Panc1 (cell line): ENCODE measurements around the gene OCEL1. TPM values are rescaled to one million over a fixed set of nuclear protein-coding genes. Genes with fewer than 3 reads are reported as not detected.

Experiments
- ATAC-seq: fragments of 200-7000 bp; cut with Tn5 transposase; 2 replicates; pipeline ENCODE4 v1.9.1; 2020; ENCODE audit warnings: mild to moderate bottlenecking, moderate library complexity
- BruUV-seq: library from RNA; stranded (reverse); fragments of 400-500 nt; replicated peaks from 2 replicates; lab custom pipeline; 2021; lab: Mats Ljungman, UMichigan
- CTCF ChIA-PET: fragments of 300-600 bp; sonication (Branson Sonifier 250); formaldehyde crosslinking; loops from one replicate; lab custom pipeline; 2022; ENCODE audit warnings: antibody characterized with exemption; lab: Charles Lee
- POLR2A ChIA-PET: fragments of 300-600 bp; sonication (Branson Sonifier 250); formaldehyde crosslinking; loops from one replicate; lab custom pipeline; 2022; ENCODE audit warnings: antibody characterized with exemption; lab: Charles Lee
- DNase-seq: peaks from one replicate; pipeline ENCODE4 v3.0.0-alpha.2; 2010; ENCODE audit warnings: low read depth, low spot score
- H3K27ac ChIP-seq: 2 replicates; pipeline ENCODE4 v1.5.1; 2011; ENCODE audit warnings: mild to moderate bottlenecking, low read length, inconsistent platforms
- H3K27me3 ChIP-seq: fragments of 200-500 bp; sonication (Bioruptor generic); 2 replicates; pipeline ENCODE4 v1.6.0; 2014; ENCODE audit warnings: low read length, inconsistent platforms; ENCODE audit not compliant: control insufficient read depth, insufficient read depth
- H3K36me3 ChIP-seq: fragments of 200-500 bp; sonication (Bioruptor generic); 2 replicates; pipeline ENCODE4 v1.5.1; 2014; ENCODE audit warnings: inconsistent platforms, mild to moderate bottlenecking, low read length, moderate library complexity; ENCODE audit not compliant: control insufficient read depth, insufficient read depth
- H3K4me1 ChIP-seq: 2 replicates; pipeline ENCODE4 v1.5.1; 2011; ENCODE audit warnings: inconsistent platforms, mild to moderate bottlenecking, low read length, moderate library complexity; ENCODE audit not compliant: control insufficient read depth, insufficient read depth
- H3K4me3 ChIP-seq, 2 experiments: 2 replicates each; pipeline ENCODE4 v1.5.1; 2011 to 2012; ENCODE audit warnings: low read depth in 2 of 2, low read length in 2 of 2, mild to moderate bottlenecking in 2 of 2, inconsistent platforms in 1 of 2, moderate library complexity in 1 of 2
- H3K9me3 ChIP-seq: fragments of 200-500 bp; sonication (Bioruptor generic); 2 replicates; pipeline ENCODE4 v1.5.1; 2014; ENCODE audit warnings: low read depth, mild to moderate bottlenecking, inconsistent platforms, low read length, moderate library complexity; ENCODE audit not compliant: control insufficient read depth, insufficient read depth
- POLR2AphosphoS5 ChIP-seq: IDR thresholded peaks from 2 replicates; pipeline ENCODE4 v1.6.1; 2012; ENCODE audit warnings: mild to moderate bottlenecking, low read depth, low read length, moderate library complexity
- SIN3A ChIP-seq: IDR thresholded peaks from 2 replicates; pipeline ENCODE4 v1.6.1; 2012; ENCODE audit warnings: low read depth, mild to moderate bottlenecking, low read length, moderate library complexity, borderline replicate concordance; ENCODE audit not compliant: insufficient read depth
- TCF7L2 ChIP-seq: IDR thresholded peaks from 2 replicates; pipeline ENCODE4 v1.6.1; 2011; ENCODE audit warnings: mild to moderate bottlenecking, low read depth, low read length, inconsistent platforms
- in situ Hi-C: cut with HindIII; loops from 2 replicates; pipeline ENCODE4 v1.10.0; 2016; ENCODE audit warnings: low sequenced_read_pairs, low pct_unique_long_range_greater_than_20kb
- intact Hi-C: fragments of 100-400 bp; cut with micrococcal nuclease; formaldehyde crosslinking; loops from one replicate; pipeline ENCODE4 v1.10.0; 2022; ENCODE audit not compliant: unreplicated experiment
- total RNA-seq: library from RNA; stranded (reverse); gene quantifications from one replicate; pipeline ENCODE4 v1.2.1, GENCODE V29; 2021; ENCODE audit not compliant: unreplicated experiment
- TF ChIP-seq, protein P1 (sequence below), 2 experiments: IDR thresholded peaks; 2 replicates each; pipeline ENCODE4 v1.6.1; 2011 to 2012; ENCODE audit warnings: low read depth in 2 of 2, control low read depth in 1 of 2, low read length in 1 of 2, mild to moderate bottlenecking in 1 of 2, moderate library complexity in 1 of 2; ENCODE audit not compliant: insufficient read depth in 1 of 2
- TF ChIP-seq, protein P2 (sequence below): fragments of 450-650 bp; IDR thresholded peaks from 2 replicates; pipeline ENCODE4 v1.5.1; 2017; ENCODE audit warnings: mild to moderate bottlenecking

OCEL1 gene
- total RNA-seq, 1 experiment from 2014 or later: 37.1 TPM

- intact Hi-C loops (no loop called here), in situ Hi-C loops (no loop called here)
- ATAC-seq (peak; percentile 9; the same call in 1 of the 2 replicates), DNase-seq (no peak)
- BruUV-seq: no TSS peak
- ChIA-PET CTCF (interaction anchor here (0.5 to 0.6 kb wide), 2 partner anchors 42 to 103 kb away, joined by 3 read pairs; no protein-coding TSS in a partner anchor), POLR2A (no interaction called here)
- H3K4me1 ChIP-seq: peaks cover 47% of the 10 kb centered on the region
- peak overlapping the region; percentile 93 for H3K27ac ChIP-seq
- peaks cover 7% of the 10 kb centered on the region for H3K36me3 ChIP-seq
- H3K4me3 ChIP-seq: no peak overlapping the region
- H3K27me3 ChIP-seq: no peaks in the 10 kb centered on the region
- H3K9me3 ChIP-seq: no peaks in the 10 kb centered on the region
- TF ChIP-seq, protein P1, sequence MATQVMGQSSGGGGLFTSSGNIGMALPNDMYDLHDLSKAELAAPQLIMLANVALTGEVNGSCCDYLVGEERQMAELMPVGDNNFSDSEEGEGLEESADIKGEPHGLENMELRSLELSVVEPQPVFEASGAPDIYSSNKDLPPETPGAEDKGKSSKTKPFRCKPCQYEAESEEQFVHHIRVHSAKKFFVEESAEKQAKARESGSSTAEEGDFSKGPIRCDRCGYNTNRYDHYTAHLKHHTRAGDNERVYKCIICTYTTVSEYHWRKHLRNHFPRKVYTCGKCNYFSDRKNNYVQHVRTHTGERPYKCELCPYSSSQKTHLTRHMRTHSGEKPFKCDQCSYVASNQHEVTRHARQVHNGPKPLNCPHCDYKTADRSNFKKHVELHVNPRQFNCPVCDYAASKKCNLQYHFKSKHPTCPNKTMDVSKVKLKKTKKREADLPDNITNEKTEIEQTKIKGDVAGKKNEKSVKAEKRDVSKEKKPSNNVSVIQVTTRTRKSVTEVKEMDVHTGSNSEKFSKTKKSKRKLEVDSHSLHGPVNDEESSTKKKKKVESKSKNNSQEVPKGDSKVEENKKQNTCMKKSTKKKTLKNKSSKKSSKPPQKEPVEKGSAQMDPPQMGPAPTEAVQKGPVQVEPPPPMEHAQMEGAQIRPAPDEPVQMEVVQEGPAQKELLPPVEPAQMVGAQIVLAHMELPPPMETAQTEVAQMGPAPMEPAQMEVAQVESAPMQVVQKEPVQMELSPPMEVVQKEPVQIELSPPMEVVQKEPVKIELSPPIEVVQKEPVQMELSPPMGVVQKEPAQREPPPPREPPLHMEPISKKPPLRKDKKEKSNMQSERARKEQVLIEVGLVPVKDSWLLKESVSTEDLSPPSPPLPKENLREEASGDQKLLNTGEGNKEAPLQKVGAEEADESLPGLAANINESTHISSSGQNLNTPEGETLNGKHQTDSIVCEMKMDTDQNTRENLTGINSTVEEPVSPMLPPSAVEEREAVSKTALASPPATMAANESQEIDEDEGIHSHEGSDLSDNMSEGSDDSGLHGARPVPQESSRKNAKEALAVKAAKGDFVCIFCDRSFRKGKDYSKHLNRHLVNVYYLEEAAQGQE (IDR thresholded peaks at IDR 0.05; ENCODE audit: insufficient read depth in 1 of 2, low read depth in 2 of 2, low read length in 1 of 2): no peak
- peak; percentile 13; the same call in 1 of the 2 replicates for TF ChIP-seq POLR2AphosphoS5
- peak; percentile 47; the same call in 1 of the 2 replicates for TF ChIP-seq TCF7L2
Measured at GRCh38 chr19:17236811-17237543, 11.0 kb downstream of the OCEL1 start.

GRCh38 chr19:17237747-17238706 is 12.0 kb downstream of the OCEL1 start:
- peak overlapping the region; percentile 93 for H3K27ac ChIP-seq
- in situ Hi-C loops: no loop called here
- H3K36me3 ChIP-seq: peaks cover 7% of the 10 kb centered on the region
- intact Hi-C loops: no loop called here
- H3K4me1 ChIP-seq: peaks cover 52% of the 10 kb centered on the region
- ChIA-PET POLR2A (no interaction called here), CTCF (interaction anchor here (0.5 kb wide), 1 partner anchor 41 kb away, joined by 3 read pairs; no protein-coding TSS in a partner anchor)
- H3K27me3 ChIP-seq: no peaks in the 10 kb centered on the region
- no peak for ATAC-seq
- H3K4me3 ChIP-seq: no peak overlapping the region
- TF ChIP-seq TCF7L2: no peak
- DNase-seq: no peak
- TSS peak; percentile 36 for BruUV-seq
- no peaks in the 10 kb centered on the region for H3K9me3 ChIP-seq

- TF ChIP-seq, protein P2, sequence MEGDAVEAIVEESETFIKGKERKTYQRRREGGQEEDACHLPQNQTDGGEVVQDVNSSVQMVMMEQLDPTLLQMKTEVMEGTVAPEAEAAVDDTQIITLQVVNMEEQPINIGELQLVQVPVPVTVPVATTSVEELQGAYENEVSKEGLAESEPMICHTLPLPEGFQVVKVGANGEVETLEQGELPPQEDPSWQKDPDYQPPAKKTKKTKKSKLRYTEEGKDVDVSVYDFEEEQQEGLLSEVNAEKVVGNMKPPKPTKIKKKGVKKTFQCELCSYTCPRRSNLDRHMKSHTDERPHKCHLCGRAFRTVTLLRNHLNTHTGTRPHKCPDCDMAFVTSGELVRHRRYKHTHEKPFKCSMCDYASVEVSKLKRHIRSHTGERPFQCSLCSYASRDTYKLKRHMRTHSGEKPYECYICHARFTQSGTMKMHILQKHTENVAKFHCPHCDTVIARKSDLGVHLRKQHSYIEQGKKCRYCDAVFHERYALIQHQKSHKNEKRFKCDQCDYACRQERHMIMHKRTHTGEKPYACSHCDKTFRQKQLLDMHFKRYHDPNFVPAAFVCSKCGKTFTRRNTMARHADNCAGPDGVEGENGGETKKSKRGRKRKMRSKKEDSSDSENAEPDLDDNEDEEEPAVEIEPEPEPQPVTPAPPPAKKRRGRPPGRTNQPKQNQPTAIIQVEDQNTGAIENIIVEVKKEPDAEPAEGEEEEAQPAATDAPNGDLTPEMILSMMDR: no peak
- no peak for TF ChIP-seq POLR2AphosphoS5
- TF ChIP-seq, protein P1 (IDR thresholded peaks at IDR 0.05; ENCODE audit: insufficient read depth in 1 of 2, low read depth in 2 of 2, low read length in 1 of 2): no peak
- TF ChIP-seq TCF7L2: no peak
- no peak for TF ChIP-seq SIN3A
- peaks cover 49% of the 10 kb centered on the region for H3K4me1 ChIP-seq
- in situ Hi-C loops (no loop called here), intact Hi-C loops (no loop called here)
- no peaks in the 10 kb centered on the region for H3K27me3 ChIP-seq
- DNase-seq (no peak), ATAC-seq (no peak)
- ChIA-PET POLR2A (no interaction called here), CTCF (no interaction called here)
- no TSS peak for BruUV-seq
- no peaks in the 10 kb centered on the region for H3K9me3 ChIP-seq
- peaks cover 5% of the 10 kb centered on the region for H3K36me3 ChIP-seq
- peak overlapping the region in 1 of 2 experiments; percentile 39; a peak in 2 of 4 replicates for H3K4me3 ChIP-seq
- H3K27ac ChIP-seq: peak overlapping the region; percentile 87
Measured at GRCh38 chr19:17240062-17240752, 14.2 kb downstream of the OCEL1 start.
